HG02970 (cell line): Measurements from ENCODE around the gene CD38.
A peak's percentile ranks its signal among the peaks of the same experiment; 100 is the strongest.
"Not testable (repeated sequence)": the region's sequence is repeated elsewhere in the genome, so short reads cannot be mapped to it uniquely, and the experiment has no call there.

Source experiments
- ATAC-seq: cut with Tn5 transposase; IDR thresholded peaks from one replicate; pipeline ENCODE4 v1.9.1; 2021; ENCODE audit warnings: mild to moderate bottlenecking, moderate library complexity, moderate number of reproducible peaks; ENCODE audit not compliant: unreplicated experiment, low FRiP score

CD38 gene

DNA sequence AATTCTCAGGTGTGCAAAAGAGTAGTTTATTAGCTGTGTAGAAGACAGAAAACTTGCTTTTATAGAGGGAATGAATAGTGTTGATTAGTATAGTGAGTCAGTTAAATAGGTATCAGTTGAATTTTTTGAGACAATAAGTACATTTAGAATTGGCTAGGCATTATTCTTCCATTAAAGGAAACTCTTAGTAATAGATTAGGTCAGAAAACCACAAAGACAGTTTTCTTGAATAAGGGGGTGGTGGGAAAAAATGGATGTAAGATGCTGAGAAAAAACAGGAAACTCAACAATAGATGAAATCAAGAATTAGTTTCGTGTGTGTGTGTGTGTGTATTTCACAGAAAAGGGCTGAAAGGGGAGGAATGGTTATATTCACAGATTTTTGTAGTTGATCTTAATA lies 16.8 kb downstream of the CD38 start:
- no peak for ATAC-seq

DNA sequence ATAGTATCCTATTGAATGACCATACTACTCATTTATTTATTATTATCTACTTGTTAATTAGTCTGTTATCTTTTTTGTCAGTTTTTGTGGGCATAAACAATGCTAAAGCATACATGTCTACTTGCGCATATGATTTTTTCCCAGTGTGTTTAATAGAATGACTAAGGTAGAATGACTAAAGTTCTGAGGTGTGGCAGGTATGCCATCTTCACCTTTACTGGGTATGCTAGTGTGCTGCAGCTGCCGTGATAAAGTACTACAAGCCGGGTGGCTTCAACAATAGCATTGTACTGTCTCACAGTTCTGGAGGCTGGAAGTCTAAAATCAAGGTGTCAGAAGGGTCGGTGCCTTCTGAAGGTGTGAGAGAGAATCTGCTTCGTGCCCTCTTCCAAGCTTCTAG lies 19.2 kb downstream of the CD38 start:
- ATAC-seq: no peak

DNA sequence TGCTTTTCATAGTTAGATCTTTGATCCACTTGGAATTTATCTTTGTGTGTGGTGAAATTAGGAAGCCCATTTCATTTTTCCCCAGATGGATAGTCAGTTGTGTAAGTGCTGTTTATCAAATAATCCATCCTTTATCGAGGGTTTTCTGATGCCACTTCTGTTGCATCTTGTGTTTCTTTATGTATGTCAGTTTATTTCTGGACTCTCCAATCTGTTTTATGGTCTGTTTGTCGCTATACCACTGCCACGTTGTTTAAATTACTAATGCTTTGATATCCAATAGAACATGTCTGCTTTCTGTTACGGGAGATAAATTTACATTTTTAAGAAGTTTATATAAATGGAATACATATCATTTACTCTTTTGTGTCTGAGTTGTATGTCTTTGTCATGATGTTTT lies 21.0 kb downstream of the CD38 start:
- no peak for ATAC-seq

DNA sequence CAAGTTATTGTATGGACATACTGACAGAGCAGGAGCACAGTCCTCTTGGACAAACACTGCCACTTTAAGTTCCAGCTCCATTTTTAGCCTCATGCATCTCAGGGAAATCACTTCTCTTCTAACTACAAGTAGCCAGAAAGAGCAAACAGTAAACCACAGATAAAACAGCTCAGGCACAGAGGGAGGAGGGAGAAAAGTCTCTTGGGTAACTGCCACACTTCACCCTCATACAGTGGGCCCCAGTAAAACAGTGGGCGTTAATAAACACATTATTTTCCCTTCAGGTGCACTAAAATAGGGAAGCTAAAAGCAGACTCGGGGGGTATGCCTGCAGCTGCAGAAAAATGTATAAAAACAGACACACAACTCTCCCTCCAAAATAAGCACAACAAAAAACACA lies 21.6 kb downstream of the CD38 start:
- ATAC-seq: no peak

DNA sequence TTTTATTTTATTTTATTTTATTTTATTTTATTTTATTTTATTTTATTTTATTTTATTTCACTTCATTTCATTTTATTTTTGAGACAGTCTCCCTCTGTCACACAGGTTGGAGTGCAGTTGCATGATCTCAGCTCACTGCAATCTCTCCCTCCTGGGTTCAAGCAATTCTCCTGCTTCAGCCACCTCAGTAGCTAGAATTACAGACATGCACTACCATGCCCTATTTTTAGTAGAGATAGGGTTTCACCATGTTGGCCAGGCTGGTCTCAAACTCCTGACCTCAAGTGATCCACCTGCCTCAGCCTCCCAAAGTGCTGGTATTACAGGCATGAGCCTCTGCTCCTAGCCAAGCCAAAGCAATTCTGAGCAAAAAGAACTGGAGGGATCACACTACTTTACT lies 24.4 kb downstream of the CD38 start:
- ATAC-seq: not testable (repeated sequence)

DNA sequence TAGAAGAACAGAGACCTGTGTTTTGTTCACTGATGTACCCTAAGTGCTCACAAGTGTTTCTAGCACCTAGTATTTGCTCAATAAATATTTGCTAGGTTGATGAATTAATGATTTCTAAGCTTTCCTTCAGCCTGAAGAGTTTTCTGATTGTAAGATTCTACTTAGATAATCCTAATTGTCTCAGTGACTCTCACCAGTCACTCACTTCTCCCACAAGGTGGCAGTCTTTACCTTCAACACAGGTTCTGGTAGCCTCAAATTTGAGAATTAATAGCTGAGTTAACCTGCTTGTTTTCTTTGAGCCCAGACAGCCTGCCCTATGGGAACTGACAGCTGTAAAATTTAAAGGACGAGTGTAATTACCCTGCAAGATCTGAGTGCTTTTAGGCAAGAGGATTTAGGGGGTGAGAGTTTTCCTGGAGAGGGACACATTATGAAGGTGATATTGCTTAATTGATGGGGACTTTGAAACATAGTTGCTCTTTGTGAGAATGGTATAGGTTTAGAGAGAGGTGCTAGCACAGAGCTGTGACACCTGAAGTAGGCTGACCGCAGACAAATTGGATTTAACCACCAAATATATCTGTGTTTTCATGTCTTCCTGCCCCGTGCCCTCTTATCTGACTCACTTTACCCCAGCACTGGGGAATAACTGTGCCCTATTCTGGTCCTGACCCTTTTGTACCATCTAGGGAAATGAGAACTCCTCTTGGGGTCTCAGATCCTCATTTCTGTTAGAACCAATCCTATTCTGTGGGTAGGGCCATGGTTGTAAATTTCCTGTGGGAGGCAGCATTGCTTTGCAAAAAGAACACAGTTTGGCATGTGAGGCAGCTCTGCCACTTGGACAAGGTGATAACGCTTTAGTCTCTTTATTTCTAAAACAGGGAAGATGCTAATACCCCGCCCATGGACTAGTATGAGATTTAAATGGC lies 27.7 kb downstream of the CD38 start:
- no peak for ATAC-seq

DNA sequence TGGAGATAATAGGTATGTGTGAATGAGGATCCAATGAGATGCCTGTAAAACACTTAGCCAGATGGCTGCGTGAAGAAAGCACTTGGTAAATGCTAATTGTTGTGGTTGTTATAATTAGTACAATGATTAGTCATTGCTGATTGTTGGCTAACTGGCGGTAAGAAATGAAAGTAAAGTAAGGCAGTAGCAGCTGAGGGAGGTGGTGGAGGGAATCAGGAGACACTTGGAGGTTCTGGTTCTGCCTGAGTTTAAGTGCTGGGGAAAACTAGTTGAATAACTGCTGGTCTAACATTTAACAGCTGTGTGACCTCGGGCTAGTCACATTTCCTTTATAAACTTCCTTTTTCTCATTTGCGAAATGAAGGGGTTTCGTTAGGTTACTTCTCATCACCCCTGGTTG lies 30.9 kb downstream of the CD38 start:
- ATAC-seq: peak; percentile 83

DNA sequence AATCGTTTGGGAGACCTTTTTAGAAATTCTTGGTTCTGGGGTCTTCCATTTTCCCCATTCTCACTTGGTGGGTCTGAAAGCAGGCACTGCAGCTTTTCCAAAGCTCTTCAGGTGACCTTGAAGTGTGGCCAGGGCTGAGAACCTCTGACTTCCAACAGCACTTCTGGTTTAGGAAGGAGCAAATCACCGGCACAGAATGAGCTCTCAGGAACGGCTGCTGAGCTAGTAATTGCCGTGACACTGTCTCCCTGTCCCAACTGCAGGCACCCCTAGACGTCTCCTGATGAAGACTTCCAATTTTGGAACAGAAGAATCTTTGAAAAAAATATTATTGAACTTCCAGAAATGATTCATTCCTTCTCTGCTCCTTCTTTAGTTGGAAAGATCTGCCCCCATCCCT lies 31.3 kb downstream of the CD38 start:
- no peak for ATAC-seq

DNA sequence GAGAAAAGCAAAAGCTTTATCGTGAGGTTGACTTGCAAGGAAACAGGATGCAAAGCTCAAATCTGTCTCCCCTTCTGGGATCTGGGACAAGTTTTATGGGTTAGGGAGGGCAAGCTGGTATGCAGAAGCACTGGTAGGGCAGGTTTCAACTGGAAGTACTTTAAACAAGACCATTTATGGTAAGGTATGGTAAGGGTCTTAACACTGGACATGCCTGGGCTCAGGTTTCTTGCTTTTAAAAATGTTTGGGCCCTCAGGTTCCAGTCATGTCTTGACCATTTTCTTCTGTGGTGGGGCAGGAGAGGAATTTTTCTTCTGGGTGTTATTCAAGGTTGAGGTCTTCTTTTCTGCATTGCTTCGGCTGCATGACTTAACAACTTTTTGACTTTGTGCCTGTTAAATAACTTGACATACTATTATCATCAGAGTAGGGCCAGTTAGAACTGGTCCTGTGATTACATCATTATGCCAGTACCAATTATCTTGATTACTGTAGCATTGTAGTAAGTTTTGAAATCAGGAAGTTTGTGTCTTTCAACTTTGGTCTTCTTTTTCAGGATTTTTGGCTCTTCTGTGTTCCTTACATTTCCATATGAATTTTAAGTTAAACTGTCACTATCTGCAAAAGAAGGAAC lies 33.7 kb downstream of the CD38 start:
- ATAC-seq: no peak

DNA sequence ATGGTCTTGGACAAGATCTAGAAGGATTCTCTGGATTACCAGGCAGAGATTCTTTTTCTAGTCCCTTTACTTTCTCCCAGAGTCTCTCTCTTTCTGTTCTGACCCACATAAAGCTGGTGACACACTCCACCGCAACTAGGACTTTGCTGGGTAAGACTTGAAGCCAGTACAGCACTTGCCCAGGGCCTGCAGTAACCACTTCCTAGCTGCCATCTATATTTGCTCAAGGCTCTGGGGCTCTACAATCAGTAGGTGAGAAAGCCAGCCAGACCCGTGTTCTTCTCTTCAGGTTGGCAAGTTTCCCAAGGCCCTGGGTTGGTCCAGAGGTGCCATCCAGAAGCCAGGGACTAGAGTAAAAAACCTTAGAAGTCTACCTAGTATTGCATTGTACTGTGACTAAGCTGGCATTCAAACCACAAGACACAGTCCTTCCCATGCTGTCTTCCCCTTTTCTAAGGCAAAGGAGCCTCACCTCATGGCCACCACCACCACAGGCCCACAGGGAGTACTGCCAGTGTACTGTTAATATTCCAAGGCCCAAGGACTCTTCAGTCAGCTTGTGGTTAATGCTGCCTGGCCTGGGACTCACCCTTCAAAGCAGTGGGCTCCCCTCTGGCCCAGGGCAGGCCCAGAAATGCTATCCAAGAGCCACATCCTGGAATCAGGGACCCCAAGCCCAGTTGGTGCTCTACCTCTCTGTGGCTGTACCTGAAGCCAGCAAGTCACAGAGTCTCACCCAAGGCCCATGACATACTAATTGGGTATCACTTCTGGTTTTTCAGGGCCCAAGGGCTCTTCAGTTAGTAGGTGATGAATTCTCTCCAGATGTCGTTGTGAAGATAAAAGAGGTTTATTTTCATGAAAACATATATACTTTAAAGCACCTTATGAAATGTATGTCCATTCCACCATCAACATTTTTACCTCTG lies 54.7 kb downstream of the CD38 start:
- no peak for ATAC-seq

DNA sequence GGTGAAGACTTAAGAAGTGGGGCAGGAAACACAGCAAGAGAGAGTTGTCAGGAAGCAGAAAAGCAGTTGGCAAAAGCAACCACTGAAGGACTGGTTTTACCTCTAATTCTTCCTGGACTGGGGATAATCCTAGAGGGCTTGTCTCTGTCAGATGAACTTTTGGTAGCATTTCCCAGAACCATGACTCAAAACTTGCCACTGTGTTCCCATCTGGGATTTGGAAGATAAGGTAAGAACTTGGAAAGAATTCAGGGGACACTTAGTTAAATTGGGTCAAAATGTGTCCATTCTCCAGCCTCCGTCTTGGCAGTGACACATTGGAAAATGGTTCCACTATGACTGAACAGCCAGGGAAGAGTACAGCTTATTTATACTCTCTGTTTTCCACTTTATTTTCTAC lies 55.7 kb downstream of the CD38 start:
- no peak for ATAC-seq

DNA sequence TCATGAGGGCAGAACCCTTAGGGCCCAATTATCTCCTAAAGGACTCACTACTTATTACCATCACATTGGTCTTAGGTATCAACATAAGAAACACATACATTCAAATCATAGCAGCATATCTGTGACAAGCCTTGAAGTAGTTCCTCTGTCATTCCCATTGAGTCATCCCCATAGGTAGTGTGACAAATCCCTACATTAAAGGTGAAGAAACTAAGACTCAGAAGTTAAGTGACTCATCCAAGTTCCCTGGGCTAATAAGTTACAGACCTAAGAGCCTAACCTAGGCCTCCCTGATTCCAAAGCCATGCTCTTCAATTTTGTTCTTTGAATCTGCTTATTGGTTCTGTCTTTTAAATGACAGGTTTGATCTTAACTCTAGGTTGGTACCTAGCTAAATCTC lies 58.2 kb downstream of the CD38 start:
- no peak for ATAC-seq

DNA sequence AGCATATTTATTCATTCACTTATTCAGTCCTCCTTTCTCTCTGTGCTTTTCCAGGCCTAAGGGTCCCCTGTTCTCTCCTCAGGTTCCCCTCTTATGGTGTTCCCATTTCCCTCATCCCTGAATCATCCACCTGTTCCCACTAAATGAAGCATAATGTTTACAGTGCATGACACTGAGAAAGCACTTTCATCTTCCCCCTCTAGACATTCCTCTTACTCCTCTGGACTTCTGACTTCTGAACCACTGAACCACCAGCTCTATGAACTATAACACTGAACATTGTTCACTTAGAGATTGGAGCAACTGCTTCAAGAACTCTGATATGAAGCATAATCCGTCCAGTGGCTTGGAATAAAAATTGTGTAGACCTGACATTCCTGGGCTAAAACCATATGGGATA lies 59.5 kb downstream of the CD38 start:
- no peak for ATAC-seq

DNA sequence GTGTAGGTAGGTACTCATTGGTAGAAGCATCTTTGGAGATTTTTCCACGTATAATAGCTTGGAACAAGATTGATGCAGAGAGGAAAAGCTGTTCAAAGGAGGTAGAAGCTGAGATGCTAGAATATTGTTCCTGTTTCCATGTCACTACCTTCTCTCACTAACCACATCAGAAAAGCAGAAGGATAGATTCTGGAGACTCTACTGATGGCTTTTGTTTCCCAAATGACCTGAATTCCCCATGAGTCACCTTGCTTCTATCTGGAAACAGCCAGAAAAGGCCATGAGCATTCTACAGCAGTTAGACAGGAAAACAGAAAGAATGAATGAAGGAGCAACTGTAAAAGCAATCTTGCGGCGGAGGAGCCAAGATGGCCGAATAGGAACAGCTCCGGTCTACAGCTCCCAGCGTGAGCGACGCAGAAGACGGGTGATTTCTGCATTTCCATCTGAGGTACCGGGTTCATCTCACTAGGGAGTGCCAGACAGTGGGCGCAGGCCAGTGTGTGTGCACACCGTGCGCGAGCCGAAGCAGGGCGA lies 63.1 kb downstream of the CD38 start:
- ATAC-seq: not testable (repeated sequence)

DNA sequence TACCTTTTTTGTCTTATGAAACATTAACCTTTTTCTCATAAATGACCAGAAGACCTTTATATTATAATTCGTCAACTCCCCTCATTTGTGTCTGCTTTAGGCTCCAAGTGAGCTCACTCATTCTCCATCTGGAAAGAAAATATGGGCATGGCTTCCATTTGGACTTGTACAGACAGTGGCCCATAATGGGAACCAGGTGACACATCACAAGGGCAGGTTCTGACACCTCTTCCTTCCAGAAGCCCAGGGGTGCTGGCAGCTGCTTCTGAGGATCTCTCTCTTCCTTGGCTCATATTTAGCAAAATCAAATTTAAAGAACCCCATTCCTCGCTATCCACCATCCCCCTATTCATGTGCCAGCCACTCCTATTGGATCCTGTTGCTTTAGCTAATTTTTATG lies 69.6 kb downstream of the CD38 start:
- ATAC-seq: no peak

DNA sequence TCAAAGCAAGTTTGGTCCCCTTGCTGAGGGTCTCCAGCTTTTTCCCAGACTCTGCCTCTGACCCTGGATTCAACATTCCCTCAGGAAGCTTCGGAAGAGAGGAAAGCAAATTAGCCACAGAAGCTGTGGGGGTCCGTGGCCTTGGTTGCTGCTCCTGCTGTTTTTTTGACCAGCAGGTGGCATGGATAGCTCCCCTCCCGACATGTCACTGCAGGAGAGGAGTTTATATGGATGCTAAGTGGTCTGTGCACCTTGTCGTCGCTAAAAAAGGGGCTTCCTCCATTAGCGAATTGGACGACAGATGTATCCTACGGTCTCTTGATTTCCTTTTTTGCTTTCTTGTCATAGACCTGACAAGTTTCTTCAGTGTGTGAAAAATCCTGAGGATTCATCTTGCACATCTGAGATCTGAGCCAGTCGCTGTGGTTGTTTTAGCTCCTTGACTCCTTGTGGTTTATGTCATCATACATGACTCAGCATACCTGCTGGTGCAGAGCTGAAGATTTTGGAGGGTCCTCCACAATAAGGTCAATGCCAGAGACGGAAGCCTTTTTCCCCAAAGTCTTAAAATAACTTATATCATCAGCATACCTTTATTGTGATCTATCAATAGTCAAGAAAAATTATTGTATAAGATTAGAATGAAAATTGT lies 70.2 kb downstream of the CD38 start:
- no peak for ATAC-seq

DNA sequence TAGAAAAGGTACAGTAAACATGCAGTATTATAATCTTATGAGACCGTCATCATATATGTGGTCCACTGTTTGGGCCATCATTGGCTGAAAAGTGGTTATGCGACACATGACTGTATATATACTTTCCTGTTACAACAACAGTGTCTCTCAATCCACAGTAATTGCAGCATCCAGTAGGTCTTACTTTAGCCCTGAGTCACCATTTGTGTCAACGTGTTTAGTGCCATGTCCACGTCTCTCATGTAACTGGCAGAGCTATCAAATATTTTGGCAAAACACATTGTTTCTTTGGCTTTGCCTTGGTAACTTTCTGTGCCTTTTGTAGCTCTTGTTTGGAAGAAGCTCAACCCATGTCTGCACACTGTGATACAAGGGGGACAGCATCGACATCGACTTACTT lies 73.8 kb downstream of the CD38 start:
- no peak for ATAC-seq

DNA sequence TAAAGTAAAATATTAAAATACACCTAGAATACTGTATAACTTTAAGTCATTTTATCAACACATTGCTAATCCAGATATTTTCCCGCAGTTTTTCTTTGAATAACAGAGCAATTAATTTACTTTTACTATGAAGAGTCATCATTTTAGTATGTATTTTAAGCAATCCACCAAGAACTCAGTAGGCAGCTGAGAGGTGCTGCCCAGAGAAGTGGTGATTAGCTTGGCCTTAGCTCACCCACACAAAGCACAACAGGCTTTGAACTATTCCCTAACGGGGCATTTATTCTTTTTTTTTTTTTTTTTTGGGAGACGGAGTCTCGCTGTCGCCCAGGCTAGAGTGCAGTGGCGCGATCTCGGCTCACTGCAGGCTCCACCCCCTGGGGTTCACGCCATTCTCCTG lies 74.4 kb downstream of the CD38 start:
- ATAC-seq: no peak

DNA sequence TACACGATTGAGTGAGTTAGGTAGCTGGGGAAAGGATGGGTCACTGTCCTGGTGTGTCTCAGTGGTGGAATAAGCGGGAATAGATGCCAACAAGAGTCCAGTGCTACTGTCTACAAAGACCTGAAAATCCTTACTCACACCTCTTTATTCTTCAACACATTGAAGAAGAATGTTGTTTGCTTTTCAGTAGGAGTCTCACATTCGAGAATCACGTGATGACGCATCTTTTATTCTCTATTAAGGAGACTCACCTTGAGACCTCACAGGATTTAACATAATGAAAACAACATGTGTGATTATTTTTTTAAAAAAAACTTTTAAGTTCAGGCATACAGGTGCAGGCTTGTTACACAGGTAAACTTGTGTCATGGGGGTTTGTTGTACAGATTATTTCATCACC lies 75.2 kb downstream of the CD38 start:
- ATAC-seq: no peak

DNA sequence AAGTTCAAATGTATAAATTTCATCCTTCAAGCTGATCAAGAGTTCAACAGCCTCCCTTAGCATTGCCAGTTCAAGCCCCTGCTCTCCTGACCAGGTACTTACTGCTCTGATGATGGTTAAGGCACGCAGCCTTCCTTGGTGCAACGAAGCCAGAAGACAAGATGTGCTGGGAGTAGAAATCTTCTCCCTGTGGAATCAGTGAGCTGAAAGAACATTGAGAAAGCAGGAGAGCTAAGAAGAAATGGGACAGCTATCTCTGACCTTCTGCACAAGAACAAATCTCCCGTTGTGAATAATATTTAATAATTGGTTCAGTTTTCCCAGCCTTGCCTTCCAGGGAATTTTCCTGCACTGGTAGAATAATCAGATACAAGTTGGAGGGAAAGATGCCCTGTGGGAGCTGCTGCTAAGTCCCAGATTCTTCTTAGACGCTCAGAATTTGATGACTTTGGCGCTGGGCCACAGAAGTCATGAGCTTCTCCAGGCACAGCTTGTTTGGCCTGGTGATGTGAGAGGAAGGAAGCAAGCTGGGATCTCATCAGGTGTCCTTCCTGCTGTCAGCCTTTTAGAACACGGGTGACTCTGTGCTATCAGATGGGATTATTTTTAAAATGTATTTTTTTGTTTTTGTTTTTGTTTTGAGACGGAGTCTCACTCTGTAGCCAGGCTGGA lies 77.8 kb downstream of the CD38 start:
- no peak for ATAC-seq
